OCI-M2 (cell line): ENCODE measurements around the gene PIEZO1.

Experiments
- DNase-seq: peaks from one replicate; lab custom pipeline; 2025; ENCODE audit not compliant: unreplicated experiment; lab: John Stamatoyannopoulos, UW

PIEZO1 gene

GRCh38 chr16:88691924-88692560 is 93.0 kb downstream of the PIEZO1 start:
- no peak for DNase-seq

- DNase-seq, result no peak
These were observed 93.7 kb downstream of the PIEZO1 start for GRCh38 chr16:88691129-88691813.

- no peak for DNase-seq
These were observed 94.5 kb downstream of the PIEZO1 start for GRCh38 chr16:88690341-88691128.

- DNase-seq, result no peak
These were observed 96.8 kb downstream of the PIEZO1 start for GRCh38 chr16:88688013-88688778.

GRCh38 chr16:88687676-88688012 is 97.4 kb downstream of the PIEZO1 start:
- no peak for DNase-seq

- DNase-seq, result no peak
These were observed 97.8 kb downstream of the PIEZO1 start for GRCh38 chr16:88687254-88687576.

- DNase-seq, result no peak
These were observed 98.4 kb downstream of the PIEZO1 start, which contains the start of gene SNAI3 for GRCh38 chr16:88686439-88687253. TSS of gene SNAI3 (minus strand) at chr16:88686507. CDS start at chr16:88686406, 101 bp downstream.

- no peak for DNase-seq
These were observed 99.0 kb downstream of the PIEZO1 start for GRCh38 chr16:88686062-88686438.

- DNase-seq, result no peak
These were observed 99.6 kb downstream of the PIEZO1 start for GRCh38 chr16:88685156-88686061.

GRCh38 chr16:88684569-88685155 is 100.4 kb downstream of the PIEZO1 start:
- DNase-seq, result no peak

GRCh38 chr16:88681709-88682451 is 103.1 kb downstream of the PIEZO1 start:
- no peak for DNase-seq

- no peak for DNase-seq
These were observed 103.8 kb downstream of the PIEZO1 start for GRCh38 chr16:88681084-88681680.

GRCh38 chr16:88680554-88681083 is 104.4 kb downstream of the PIEZO1 start:
- DNase-seq, result no peak

GRCh38 chr16:88678224-88678979 is 106.6 kb downstream of the PIEZO1 start:
- DNase-seq, result no peak

GRCh38 chr16:88677721-88678120 is 107.3 kb downstream of the PIEZO1 start:
- DNase-seq, result no peak

GRCh38 chr16:88676502-88677242 is 108.3 kb downstream of the PIEZO1 start:
- DNase-seq, result no peak
